ENCODE measurements around the gene CFAP20DC. TPM values are rescaled to one million over a fixed set of nuclear protein-coding genes. Genes with fewer than 3 reads are reported as not detected.

Gene CFAP20DC
- total RNA-seq, 1 donor from 2014 or later = 0.86 TPM

GRCh38 chr3:58799271-58799670, 250.6 kb downstream of the CFAP20DC start:
- no peak overlapping the region for H3K27ac Mint-ChIP-seq
- DNase-seq (ENCODE audit: low spot score) = no peak
- intact Hi-C loops (cut with micrococcal nuclease) = no loop called here
- no peaks in the 10 kb centered on the region for H3K9me3 Mint-ChIP-seq
- H3K4me3 Mint-ChIP-seq = no peak overlapping the region
- peaks cover 10% of the 10 kb centered on the region for H3K4me1 Mint-ChIP-seq (ENCODE audit: low read depth)
- peaks cover 2% of the 10 kb centered on the region for H3K27me3 Mint-ChIP-seq (ENCODE audit: insufficient read depth)
- H3K36me3 Mint-ChIP-seq (ENCODE audit: low read depth) = no peaks in the 10 kb centered on the region

- intact Hi-C loops (cut with micrococcal nuclease) = no loop called here
- peaks cover 10% of the 10 kb centered on the region for H3K4me1 Mint-ChIP-seq (ENCODE audit: low read depth)
- no peaks in the 10 kb centered on the region for H3K36me3 Mint-ChIP-seq (ENCODE audit: low read depth)
- H3K9me3 Mint-ChIP-seq = no peaks in the 10 kb centered on the region
- H3K27me3 Mint-ChIP-seq (ENCODE audit: insufficient read depth) = peaks cover 2% of the 10 kb centered on the region
- H3K27ac Mint-ChIP-seq = no peak overlapping the region
- no peak overlapping the region for H3K4me3 Mint-ChIP-seq
- DNase-seq (ENCODE audit: low spot score) = no peak
Observed at GRCh38 chr3:58798312-58798711, 251.5 kb downstream of the CFAP20DC start.

GRCh38 chr3:58794750-58795149, 255.1 kb downstream of the CFAP20DC start:
- H3K9me3 Mint-ChIP-seq = no peaks in the 10 kb centered on the region
- H3K27ac Mint-ChIP-seq = no peak overlapping the region
- DNase-seq (ENCODE audit: low spot score) = no peak
- intact Hi-C loops (cut with micrococcal nuclease) = no loop called here
- peaks cover 10% of the 10 kb centered on the region for H3K4me1 Mint-ChIP-seq (ENCODE audit: low read depth)
- no peak overlapping the region for H3K4me3 Mint-ChIP-seq
- peaks cover 7% of the 10 kb centered on the region for H3K27me3 Mint-ChIP-seq (ENCODE audit: insufficient read depth)
- no peaks in the 10 kb centered on the region for H3K36me3 Mint-ChIP-seq (ENCODE audit: low read depth)

GRCh38 chr3:58793938-58794337, 255.9 kb downstream of the CFAP20DC start:
- Mint-ChIP-seq H3K36me3 (ENCODE audit: low read depth) (no peaks in the 10 kb centered on the region), H3K27ac (no peak overlapping the region), H3K4me1 (ENCODE audit: low read depth) (peaks cover 10% of the 10 kb centered on the region), H3K27me3 (ENCODE audit: insufficient read depth) (peaks cover 7% of the 10 kb centered on the region), H3K9me3 (no peaks in the 10 kb centered on the region), H3K4me3 (no peak overlapping the region)
- no peak for DNase-seq (ENCODE audit: low spot score)
- intact Hi-C loops (cut with micrococcal nuclease) = no loop called here

GRCh38 chr3:58792921-58793451, 256.8 kb downstream of the CFAP20DC start:
- Mint-ChIP-seq H3K4me3 (no peak overlapping the region), H3K9me3 (no peaks in the 10 kb centered on the region), H3K4me1 (ENCODE audit: low read depth) (peaks cover 3% of the 10 kb centered on the region), H3K27me3 (ENCODE audit: insufficient read depth) (peaks cover 7% of the 10 kb centered on the region), H3K36me3 (ENCODE audit: low read depth) (no peaks in the 10 kb centered on the region), H3K27ac (no peak overlapping the region)
- no peak for DNase-seq (ENCODE audit: low spot score)
- intact Hi-C loops (cut with micrococcal nuclease) = no loop called here

- no peak overlapping the region for H3K4me3 Mint-ChIP-seq
- no peak overlapping the region for H3K27ac Mint-ChIP-seq
- no peaks in the 10 kb centered on the region for H3K36me3 Mint-ChIP-seq (ENCODE audit: low read depth)
- no peak for DNase-seq (ENCODE audit: low spot score)
- intact Hi-C loops (cut with micrococcal nuclease) = no loop called here
- H3K4me1 Mint-ChIP-seq (ENCODE audit: low read depth) = no peaks in the 10 kb centered on the region
- no peaks in the 10 kb centered on the region for H3K9me3 Mint-ChIP-seq
- H3K27me3 Mint-ChIP-seq (ENCODE audit: insufficient read depth) = peaks cover 5% of the 10 kb centered on the region
Observed at GRCh38 chr3:58789385-58789784, 260.4 kb downstream of the CFAP20DC start.

- peaks cover 9% of the 10 kb centered on the region for H3K9me3 Mint-ChIP-seq
- no peak overlapping the region for H3K4me3 Mint-ChIP-seq
- H3K27ac Mint-ChIP-seq = no peak overlapping the region
- H3K36me3 Mint-ChIP-seq (ENCODE audit: low read depth) = no peaks in the 10 kb centered on the region
- no peaks in the 10 kb centered on the region for H3K27me3 Mint-ChIP-seq (ENCODE audit: insufficient read depth)
- DNase-seq (ENCODE audit: low spot score) = no peak
- no peaks in the 10 kb centered on the region for H3K4me1 Mint-ChIP-seq (ENCODE audit: low read depth)
- intact Hi-C loops (cut with micrococcal nuclease) = no loop called here
Observed at GRCh38 chr3:58784888-58785287, 264.9 kb downstream of the CFAP20DC start.

GRCh38 chr3:58784425-58784824, 265.4 kb downstream of the CFAP20DC start:
- Mint-ChIP-seq H3K9me3 (peaks cover 14% of the 10 kb centered on the region), H3K27ac (no peak overlapping the region), H3K36me3 (ENCODE audit: low read depth) (no peaks in the 10 kb centered on the region), H3K4me1 (ENCODE audit: low read depth) (no peaks in the 10 kb centered on the region), H3K4me3 (no peak overlapping the region), H3K27me3 (ENCODE audit: insufficient read depth) (no peaks in the 10 kb centered on the region)
- intact Hi-C loops (cut with micrococcal nuclease) = no loop called here
- DNase-seq (ENCODE audit: low spot score) = no peak

GRCh38 chr3:58783845-58784244, 266.0 kb downstream of the CFAP20DC start:
- intact Hi-C loops (cut with micrococcal nuclease) = no loop called here
- no peak for DNase-seq (ENCODE audit: low spot score)
- Mint-ChIP-seq H3K4me1 (ENCODE audit: low read depth) (no peaks in the 10 kb centered on the region), H3K27ac (no peak overlapping the region), H3K27me3 (ENCODE audit: insufficient read depth) (no peaks in the 10 kb centered on the region), H3K4me3 (no peak overlapping the region), H3K9me3 (peaks cover 20% of the 10 kb centered on the region), H3K36me3 (ENCODE audit: low read depth) (no peaks in the 10 kb centered on the region)

- no peak overlapping the region for H3K27ac Mint-ChIP-seq
- DNase-seq (ENCODE audit: low spot score) = no peak
- intact Hi-C loops (cut with micrococcal nuclease) = no loop called here
- H3K9me3 Mint-ChIP-seq = peaks cover 25% of the 10 kb centered on the region
- no peak overlapping the region for H3K4me3 Mint-ChIP-seq
- H3K27me3 Mint-ChIP-seq (ENCODE audit: insufficient read depth) = no peaks in the 10 kb centered on the region
- no peaks in the 10 kb centered on the region for H3K36me3 Mint-ChIP-seq (ENCODE audit: low read depth)
- no peaks in the 10 kb centered on the region for H3K4me1 Mint-ChIP-seq (ENCODE audit: low read depth)
Observed at GRCh38 chr3:58779934-58780333, 269.9 kb downstream of the CFAP20DC start.

- intact Hi-C loops (cut with micrococcal nuclease) = no loop called here
- H3K36me3 Mint-ChIP-seq (ENCODE audit: low read depth) = no peaks in the 10 kb centered on the region
- H3K27me3 Mint-ChIP-seq (ENCODE audit: insufficient read depth) = no peaks in the 10 kb centered on the region
- no peaks in the 10 kb centered on the region for H3K4me1 Mint-ChIP-seq (ENCODE audit: low read depth)
- no peak for DNase-seq (ENCODE audit: low spot score)
- H3K9me3 Mint-ChIP-seq = peaks cover 24% of the 10 kb centered on the region
- no peak overlapping the region for H3K27ac Mint-ChIP-seq
- no peak overlapping the region for H3K4me3 Mint-ChIP-seq
Observed at GRCh38 chr3:58776231-58776630, 273.6 kb downstream of the CFAP20DC start.

- no peaks in the 10 kb centered on the region for H3K27me3 Mint-ChIP-seq (ENCODE audit: insufficient read depth)
- no peak overlapping the region for H3K4me3 Mint-ChIP-seq
- H3K36me3 Mint-ChIP-seq (ENCODE audit: low read depth) = no peaks in the 10 kb centered on the region
- no peak overlapping the region for H3K27ac Mint-ChIP-seq
- intact Hi-C loops (cut with micrococcal nuclease) = no loop called here
- H3K9me3 Mint-ChIP-seq = peaks cover 6% of the 10 kb centered on the region
- DNase-seq (ENCODE audit: low spot score) = no peak
- H3K4me1 Mint-ChIP-seq (ENCODE audit: low read depth) = no peaks in the 10 kb centered on the region
Observed at GRCh38 chr3:58772462-58772861, 277.4 kb downstream of the CFAP20DC start.

- Mint-ChIP-seq H3K27ac (no peak overlapping the region), H3K36me3 (ENCODE audit: low read depth) (no peaks in the 10 kb centered on the region), H3K9me3 (peaks cover 6% of the 10 kb centered on the region), H3K4me3 (no peak overlapping the region), H3K4me1 (ENCODE audit: low read depth) (no peaks in the 10 kb centered on the region), H3K27me3 (ENCODE audit: insufficient read depth) (no peaks in the 10 kb centered on the region)
- no peak for DNase-seq (ENCODE audit: low spot score)
- intact Hi-C loops (cut with micrococcal nuclease) = no loop called here
Observed at GRCh38 chr3:58769065-58769464, 280.8 kb downstream of the CFAP20DC start.

GRCh38 chr3:58766587-58767282, 283.1 kb downstream of the CFAP20DC start:
- intact Hi-C loops (cut with micrococcal nuclease) = no loop called here
- Mint-ChIP-seq H3K4me1 (ENCODE audit: low read depth) (no peaks in the 10 kb centered on the region), H3K27me3 (ENCODE audit: insufficient read depth) (no peaks in the 10 kb centered on the region), H3K9me3 (peaks cover 6% of the 10 kb centered on the region), H3K36me3 (ENCODE audit: low read depth) (no peaks in the 10 kb centered on the region), H3K4me3 (no peak overlapping the region), H3K27ac (no peak overlapping the region)
- DNase-seq (ENCODE audit: low spot score) = no peak
